GM19240 (cell line): ENCODE data around the gene GTF2I.
"Not testable (repeated sequence)": the region's sequence is repeated elsewhere in the genome, so short reads cannot be mapped to it uniquely, and the experiment has no call there.

Experiments
- DNase-seq: peaks from one replicate; pipeline ENCODE4 v3.0.0; 2011; ENCODE audit warnings: low spot score; ENCODE audit not compliant: insufficient read length

GTF2I gene

DNA sequence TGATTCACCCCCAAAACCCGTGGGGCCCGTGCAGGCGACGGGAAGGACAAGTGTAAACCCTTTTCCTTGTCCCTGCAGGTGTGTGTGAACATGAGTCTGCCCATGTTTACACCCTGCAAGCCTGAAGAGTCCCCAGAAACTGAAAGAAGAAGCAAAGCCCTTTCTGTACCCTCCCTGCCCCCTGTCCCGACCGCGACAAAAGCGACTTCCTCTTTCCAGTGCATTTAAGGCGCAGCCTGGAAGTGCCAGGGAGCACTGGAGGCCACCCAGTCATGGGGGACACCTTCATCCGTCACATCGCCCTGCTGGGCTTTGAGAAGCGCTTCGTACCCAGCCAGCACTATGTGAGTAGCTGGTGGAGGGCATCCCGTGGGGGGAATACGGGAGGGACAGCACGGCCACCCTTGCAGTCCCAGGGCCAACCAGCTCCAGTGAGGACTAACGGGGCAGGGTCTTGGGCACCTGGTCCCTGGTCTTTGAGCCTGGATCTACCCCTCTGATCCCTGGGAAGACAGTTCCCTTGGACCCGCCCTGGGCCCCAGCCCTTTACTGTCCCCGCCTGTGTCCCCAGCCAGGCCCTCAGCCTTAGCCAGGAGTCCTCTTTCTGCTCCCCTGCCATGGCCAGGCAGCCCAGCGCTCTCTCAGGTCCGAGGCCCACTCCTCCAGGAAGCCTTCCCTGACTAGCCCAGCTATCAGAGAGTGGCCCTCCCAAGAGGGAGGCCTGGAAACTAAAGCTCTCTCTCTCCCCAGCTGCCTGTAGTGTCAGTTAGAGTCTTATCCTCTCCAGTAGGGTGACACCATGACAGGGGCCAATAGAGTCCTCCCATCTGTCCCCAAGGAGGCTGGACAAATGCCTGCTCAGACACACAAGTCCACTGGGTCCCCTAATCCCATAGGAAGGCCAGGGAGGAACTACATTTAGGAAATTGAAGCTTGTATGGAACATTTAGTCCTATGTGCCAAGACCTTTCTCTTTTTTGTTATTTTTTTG, 116.5 kb downstream of the GTF2I start, which contains the start of gene NCF1:
Gene NCF1 (plus strand): TSS at position 252 of the 991 bp plus-strand sequence. CDS start 21 bp downstream, at position 273.
- not testable (repeated sequence) for DNase-seq

DNA sequence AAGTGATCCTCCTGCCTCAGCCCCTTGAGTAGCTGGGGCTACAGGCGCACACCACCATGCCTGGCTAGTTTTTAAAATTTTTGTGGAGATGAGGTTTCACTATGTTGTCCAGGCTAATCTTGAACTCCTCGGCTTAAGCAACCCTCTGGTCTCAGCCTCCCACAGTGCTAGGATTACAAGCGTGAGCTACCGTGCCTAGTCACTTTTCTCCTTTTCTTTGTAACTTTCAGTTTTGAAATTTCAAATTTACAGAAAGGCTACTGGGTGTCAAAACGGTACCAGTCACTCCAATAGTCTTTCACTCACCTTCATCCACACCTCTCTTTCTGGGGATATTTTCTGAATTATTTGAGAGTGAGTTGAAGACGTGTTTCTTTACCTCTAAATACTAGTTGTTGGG, 117.6 kb downstream of the GTF2I start:
- DNase-seq = not testable (repeated sequence)

DNA sequence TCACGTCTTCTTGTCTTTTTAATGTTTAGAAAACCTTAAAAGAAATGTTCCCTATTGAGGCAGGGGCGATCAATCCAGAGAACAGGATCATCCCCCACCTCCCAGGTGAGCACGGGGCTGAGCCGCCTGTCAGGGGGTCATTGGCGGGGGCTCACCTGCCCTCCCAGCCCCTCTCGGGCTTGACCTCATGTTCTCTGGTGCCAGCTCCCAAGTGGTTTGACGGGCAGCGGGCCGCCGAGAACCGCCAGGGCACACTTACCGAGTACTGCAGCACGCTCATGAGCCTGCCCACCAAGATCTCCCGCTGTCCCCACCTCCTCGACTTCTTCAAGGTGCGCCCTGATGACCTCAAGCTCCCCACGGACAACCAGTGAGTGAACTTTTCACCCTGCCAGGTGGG, 121.5 kb downstream of the GTF2I start:
- DNase-seq = not testable (repeated sequence)

DNA sequence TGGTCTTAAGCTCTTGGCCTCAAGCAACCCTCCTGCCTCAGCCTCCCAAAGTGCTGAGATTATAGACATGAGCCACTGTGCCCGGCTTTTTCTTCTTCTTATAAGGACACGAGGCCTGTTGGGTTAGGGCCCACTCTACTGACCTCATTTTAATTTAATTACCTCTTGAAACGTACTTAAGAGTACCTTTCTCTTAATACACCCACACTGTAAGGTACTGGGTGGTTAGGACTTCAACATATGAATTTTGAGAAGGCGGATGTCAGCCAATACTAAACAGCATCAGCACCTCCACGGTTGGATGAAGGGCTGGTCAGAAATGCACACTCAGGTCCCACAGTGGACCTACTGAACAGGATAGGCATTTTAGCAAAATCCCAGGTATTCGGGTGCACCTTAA, 124.2 kb downstream of the GTF2I start:
- DNase-seq = not testable (repeated sequence)

DNA sequence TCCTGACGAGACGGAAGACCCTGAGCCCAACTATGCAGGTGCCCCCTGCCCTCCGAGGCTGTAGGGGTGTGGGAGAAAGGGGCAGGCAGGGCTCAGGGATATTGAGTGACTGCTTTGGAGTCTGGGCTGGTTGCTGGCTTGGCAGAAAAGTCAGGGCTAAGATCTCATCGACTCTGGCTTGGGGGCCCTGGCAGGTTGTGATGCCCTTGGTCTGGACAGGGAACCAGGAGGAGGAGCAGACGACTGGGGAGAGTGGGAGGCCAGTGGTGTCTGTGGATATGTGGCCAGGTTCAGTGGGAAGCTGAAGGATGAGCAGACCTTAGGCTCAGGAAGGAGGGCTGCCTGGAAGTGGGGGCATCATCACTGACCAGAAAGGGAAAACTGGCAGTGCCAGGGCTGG, 126.1 kb downstream of the GTF2I start:
- DNase-seq = not testable (repeated sequence)

DNA sequence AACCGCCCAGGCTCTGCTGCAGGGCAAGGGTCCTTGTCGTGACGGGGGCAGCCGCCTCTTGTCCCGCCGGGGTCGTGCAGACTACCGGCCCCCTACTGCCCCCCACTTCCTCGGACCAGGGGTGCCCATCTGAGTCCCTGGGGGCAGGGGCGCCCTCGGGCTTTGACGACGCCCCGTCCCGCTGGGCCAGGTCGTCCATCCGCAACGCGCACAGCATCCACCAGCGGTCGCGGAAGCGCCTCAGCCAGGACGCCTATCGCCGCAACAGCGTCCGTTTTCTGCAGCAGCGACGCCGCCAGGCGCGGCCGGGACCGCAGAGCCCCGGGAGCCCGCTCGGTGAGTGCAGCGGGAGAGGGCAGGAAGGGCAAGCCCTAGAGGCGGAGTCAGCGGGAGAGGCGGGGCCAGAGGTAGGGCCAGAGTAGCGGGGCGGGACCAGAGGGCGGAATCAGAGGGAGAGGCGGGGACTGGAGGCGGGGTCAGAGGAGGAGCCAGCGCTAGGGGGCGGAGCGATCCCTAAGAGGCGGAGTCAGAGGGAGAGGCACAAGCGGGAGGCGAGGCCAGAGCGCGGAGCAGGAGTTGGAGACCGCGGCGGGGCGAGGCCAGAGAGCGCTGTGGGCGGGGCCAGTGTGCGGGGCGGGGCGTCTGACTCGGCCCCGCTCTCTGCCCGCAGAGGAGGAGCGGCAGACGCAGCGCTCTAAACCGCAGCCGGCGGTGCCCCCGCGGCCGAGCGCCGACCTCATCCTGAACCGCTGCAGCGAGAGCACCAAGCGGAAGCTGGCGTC, 131.0 kb downstream of the GTF2I start:
- DNase-seq = not testable (repeated sequence)

DNA sequence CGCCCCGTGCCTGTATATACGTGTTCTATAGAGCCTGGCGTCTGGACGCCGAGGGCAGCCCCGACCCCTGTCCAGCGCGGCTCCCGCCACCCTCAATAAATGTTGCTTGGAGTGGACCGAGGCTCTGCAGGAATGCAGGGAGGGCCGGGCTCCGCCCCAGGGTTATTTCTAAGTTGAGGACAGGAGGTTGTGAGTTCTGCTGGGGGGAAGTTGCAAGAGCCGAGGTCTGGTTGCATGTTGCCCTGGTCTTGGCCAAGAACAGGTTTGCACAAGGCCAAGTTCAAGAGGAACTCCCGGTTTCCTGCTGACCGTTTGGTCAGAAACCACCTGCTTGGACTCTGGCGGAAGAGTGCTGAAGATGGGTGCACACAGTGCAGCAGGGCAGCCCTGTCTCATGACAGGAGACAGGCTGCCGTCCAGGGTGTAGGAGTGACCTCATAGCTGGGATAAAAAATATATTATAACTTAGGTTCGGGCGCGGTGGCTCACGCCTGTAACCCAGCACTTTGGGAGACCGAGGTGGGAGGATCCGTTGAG, 131.8 kb downstream of the GTF2I start:
- DNase-seq = not testable (repeated sequence)

DNA sequence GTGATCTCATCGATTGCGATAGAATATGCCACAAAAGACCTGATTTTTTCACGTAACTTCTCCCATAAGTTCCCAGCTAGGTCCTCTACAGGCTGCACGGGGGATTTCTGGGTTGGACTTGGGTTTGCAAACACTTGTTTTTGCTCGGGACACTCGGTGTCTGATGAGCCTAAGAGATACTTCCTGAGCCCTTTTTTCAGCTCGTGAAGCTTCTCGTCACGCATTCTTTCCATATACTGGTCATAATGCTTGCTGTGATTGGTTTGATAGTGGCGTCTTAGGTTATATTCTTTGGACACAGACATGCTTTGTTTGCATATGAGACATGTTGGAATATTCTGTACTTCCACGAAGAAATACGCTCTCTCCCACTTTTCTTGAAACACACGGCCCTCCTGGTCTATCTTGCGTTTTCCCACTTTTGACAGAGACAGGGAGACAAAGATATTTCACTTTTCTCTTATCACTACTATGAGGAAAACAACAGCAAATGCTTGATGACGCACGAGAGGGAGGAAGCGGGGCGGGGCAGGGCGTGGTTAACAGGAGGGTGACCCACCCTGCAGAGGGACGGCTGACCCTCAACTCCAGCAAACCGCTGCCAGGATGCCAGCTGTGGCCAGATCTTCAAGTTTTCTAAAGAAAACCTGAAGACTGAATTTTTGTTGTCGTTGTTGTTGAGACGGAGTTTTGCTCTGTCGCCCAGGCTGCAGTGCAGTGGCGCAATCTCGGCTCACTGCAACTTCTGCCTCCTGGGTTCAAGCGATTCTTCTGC, 140.5 kb downstream of the GTF2I start:
- not testable (repeated sequence) for DNase-seq

DNA sequence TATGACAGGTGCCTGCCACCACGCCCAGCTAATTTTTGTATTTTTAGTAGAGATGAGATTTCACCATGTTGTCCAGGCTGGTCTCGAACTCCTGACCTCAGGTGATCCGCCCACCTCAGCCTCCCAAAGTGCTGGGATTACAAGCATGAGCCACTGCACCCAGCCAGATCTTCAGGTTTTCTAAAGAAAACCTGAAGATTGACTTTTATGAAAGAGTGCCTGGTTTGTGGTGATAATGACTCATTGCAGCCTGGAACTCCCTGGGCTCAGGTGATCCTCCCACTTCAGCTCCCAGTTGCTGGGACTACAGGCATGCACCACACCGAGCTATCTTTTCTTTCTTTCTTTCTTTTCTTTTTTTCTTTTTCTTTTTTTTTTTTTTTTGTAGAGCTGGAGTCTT, 141.1 kb downstream of the GTF2I start:
- DNase-seq = not testable (repeated sequence)
